Trophoblast cell (in vitro differentiated cells and primary cell): Measurements from ENCODE around the gene PTBP3.

Experiments used
- DNase-seq, 2 donors: peaks; one replicate each; pipeline ENCODE4 v3.0.0-alpha.2; 2016
- H2AFZ ChIP-seq: 2 replicates; pipeline ENCODE4 v1.6.1; 2013; ENCODE audit warnings: low read length, moderate library complexity, mild to moderate bottlenecking; ENCODE audit not compliant: insufficient read depth, poor library complexity
- H2AK5ac ChIP-seq: 2 replicates; pipeline ENCODE4 v1.6.1; 2013; ENCODE audit warnings: mild to moderate bottlenecking, low read length
- H2BK120ac ChIP-seq: 2 replicates; pipeline ENCODE4 v1.6.1; 2013; ENCODE audit warnings: low read length, mild to moderate bottlenecking, moderate library complexity; ENCODE audit not compliant: insufficient read depth, poor library complexity
- H2BK12ac ChIP-seq: 2 replicates; pipeline ENCODE4 v1.6.1; 2013; ENCODE audit warnings: mild to moderate bottlenecking, low read length, moderate library complexity
- H2BK5ac ChIP-seq: 2 replicates; pipeline ENCODE4 v1.6.1; 2013; ENCODE audit warnings: low read length, low read depth, moderate library complexity, mild to moderate bottlenecking; ENCODE audit not compliant: poor library complexity
- H3K14ac ChIP-seq: 2 replicates; pipeline ENCODE4 v1.6.1; 2013; ENCODE audit warnings: mild to moderate bottlenecking, low read length
- H3K18ac ChIP-seq: 2 replicates; pipeline ENCODE4 v1.6.1; 2013; ENCODE audit warnings: mild to moderate bottlenecking, low read length
- H3K23ac ChIP-seq: 2 replicates; pipeline ENCODE4 v1.6.1; 2013; ENCODE audit warnings: low read length
- H3K27ac ChIP-seq: 2 replicates; pipeline ENCODE4 v1.5.1; 2013; ENCODE audit warnings: low read depth, mild to moderate bottlenecking, inconsistent platforms, low read length, moderate library complexity
- H3K27me3 ChIP-seq: 2 replicates; pipeline ENCODE4 v1.6.1; 2013; ENCODE audit warnings: inconsistent platforms, mild to moderate bottlenecking, low read length, moderate library complexity; ENCODE audit not compliant: insufficient read depth
- H3K36me3 ChIP-seq, 2 experiments: 1 replicate in 1 of 2; 2 replicates in 1 of 2; pipeline ENCODE4 v1.6.1; 2013; ENCODE audit warnings: low read length in 2 of 2, mild to moderate bottlenecking in 2 of 2, moderate library complexity in 1 of 2; ENCODE audit not compliant: insufficient read depth in 2 of 2, control insufficient read depth in 1 of 2
- H3K4ac ChIP-seq: 2 replicates; pipeline ENCODE4 v1.6.1; 2013; ENCODE audit warnings: low read depth, mild to moderate bottlenecking, low read length, moderate library complexity
- H3K4me1 ChIP-seq, 2 experiments: 1 replicate in 1 of 2; 2 replicates in 1 of 2; pipeline ENCODE4 v1.6.1; 2013; ENCODE audit warnings: low read length in 2 of 2, mild to moderate bottlenecking in 2 of 2, moderate library complexity in 1 of 2; ENCODE audit not compliant: insufficient read depth in 2 of 2, control insufficient read depth in 1 of 2
- H3K4me2 ChIP-seq: 2 replicates; pipeline ENCODE4 v1.6.1; 2013; ENCODE audit warnings: inconsistent platforms, mild to moderate bottlenecking, low read length, moderate library complexity
- H3K4me3 ChIP-seq: 2 replicates; pipeline ENCODE4 v1.5.1; 2013; ENCODE audit warnings: mild to moderate bottlenecking, low read depth, low read length, inconsistent platforms
- H3K79me1 ChIP-seq: one replicate; pipeline ENCODE4 v1.6.1; 2013; ENCODE audit warnings: low read length
- H3K79me2 ChIP-seq: 2 replicates; pipeline ENCODE4 v1.6.1; 2013; ENCODE audit warnings: low read length, mild to moderate bottlenecking; ENCODE audit not compliant: control insufficient read depth, insufficient read depth, poor library complexity
- H3K9ac ChIP-seq: 2 replicates; pipeline ENCODE4 v1.6.1; 2013; ENCODE audit warnings: mild to moderate bottlenecking, low read length
- H3K9me3 ChIP-seq: 2 replicates; pipeline ENCODE4 v1.6.1; 2013; ENCODE audit warnings: low read depth, mild to moderate bottlenecking, control low read depth, inconsistent platforms, low read length; ENCODE audit not compliant: insufficient read depth
- H4K12ac ChIP-seq: 2 replicates; pipeline ENCODE4 v1.6.1; 2013; ENCODE audit warnings: low read depth, mild to moderate bottlenecking, low read length, moderate library complexity
- H4K8ac ChIP-seq: 2 replicates; pipeline ENCODE4 v1.6.1; 2013; ENCODE audit warnings: low read depth, mild to moderate bottlenecking, low read length, moderate library complexity
- H4K91ac ChIP-seq: one replicate; pipeline ENCODE4 v1.6.1; 2013; ENCODE audit warnings: low read depth, mild to moderate bottlenecking, low read length, moderate library complexity
- WGBS: extraction: QIAGEN DNeasy Blood & Tissue Kit; methylation state at CpG from one replicate; pipeline ENCODE4 v1.1.7; 2013; ENCODE audit warnings: missing lambda C conversion rate; ENCODE audit not compliant: insufficient read length, insufficient coverage; ENCODE audit errors: extremely low coverage; 5-methylcytosine and 5-hydroxymethylcytosine counted together

The PTBP3 gene

GRCh38 chr9:112315331-112316257, 17.8 kb downstream of the PTBP3 start:
- Histone ChIP-seq H3K27me3 (no peaks in the 10 kb centered on the region), H4K8ac (no peak overlapping the region), H2BK5ac (no peak overlapping the region), H3K4me2 (no peak overlapping the region), H3K36me3 (peaks cover 0 to 3% of the 10 kb centered on the region in 2 experiments), H3K4me1 (peaks cover 0 to 2% of the 10 kb centered on the region in 2 experiments), H2BK12ac (no peak overlapping the region), H4K12ac (no peak overlapping the region), H3K9me3 (no peaks in the 10 kb centered on the region), H3K4ac (peak overlapping the region; percentile 90), H2AK5ac (no peak overlapping the region), H2AFZ (no peak overlapping the region), H3K79me2 (peaks cover 21% of the 10 kb centered on the region), H3K4me3 (no peak overlapping the region), H4K91ac (no peak overlapping the region), H3K9ac (no peak overlapping the region), H3K27ac (no peak overlapping the region), H3K23ac (no peak overlapping the region), H3K79me1 (no peaks in the 10 kb centered on the region), H3K18ac (no peak overlapping the region), H2BK120ac (no peak overlapping the region), H3K14ac (no peak overlapping the region)
- DNase-seq, result no peak
- WGBS, result no CpG with 5 or more reads among the region's 3 CpGs

- Histone ChIP-seq H4K12ac (no peak overlapping the region), H3K4ac (peak overlapping the region; percentile 72), H3K27me3 (no peaks in the 10 kb centered on the region), H3K14ac (no peak overlapping the region), H2AK5ac (no peak overlapping the region), H3K79me1 (no peaks in the 10 kb centered on the region), H3K4me3 (no peak overlapping the region), H2BK120ac (no peak overlapping the region), H3K9me3 (no peaks in the 10 kb centered on the region), H2BK12ac (no peak overlapping the region), H2BK5ac (no peak overlapping the region), H3K36me3 (peaks cover 2 to 3% of the 10 kb centered on the region in 2 experiments), H3K4me1 (peaks cover 0 to 2% of the 10 kb centered on the region in 2 experiments), H4K91ac (no peak overlapping the region), H3K4me2 (no peak overlapping the region), H3K18ac (no peak overlapping the region), H2AFZ (no peak overlapping the region), H3K79me2 (peaks cover 15% of the 10 kb centered on the region), H4K8ac (no peak overlapping the region), H3K9ac (no peak overlapping the region), H3K27ac (no peak overlapping the region), H3K23ac (no peak overlapping the region)
- DNase-seq, result no peak
- no CpG with 5 or more reads among the region's 7 CpGs for WGBS
Observed at GRCh38 chr9:112312139-112312538, 21.3 kb downstream of the PTBP3 start.

GRCh38 chr9:112311497-112311896, 21.9 kb downstream of the PTBP3 start:
- no CpG with 5 or more reads among the region's 3 CpGs for WGBS
- no peak overlapping the region for H3K9ac ChIP-seq
- peaks cover 2 to 5% of the 10 kb centered on the region in 2 experiments for H3K36me3 ChIP-seq
- H3K4me3 ChIP-seq, result no peak overlapping the region
- no peak overlapping the region for H4K8ac ChIP-seq
- no peak overlapping the region for H2AK5ac ChIP-seq
- peak overlapping the region; percentile 49 for H3K4ac ChIP-seq
- no peak overlapping the region for H4K91ac ChIP-seq
- peak overlapping the region; percentile 81 for H3K23ac ChIP-seq
- H2AFZ ChIP-seq, result no peak overlapping the region
- no peak overlapping the region for H2BK12ac ChIP-seq
- no peak overlapping the region for H2BK5ac ChIP-seq
- DNase-seq, result no peak
- peaks cover 13% of the 10 kb centered on the region for H3K79me2 ChIP-seq
- H3K18ac ChIP-seq, result no peak overlapping the region
- H3K27me3 ChIP-seq, result no peaks in the 10 kb centered on the region
- no peaks in the 10 kb centered on the region for H3K79me1 ChIP-seq
- no peak overlapping the region for H3K14ac ChIP-seq
- peaks cover 0 to 2% of the 10 kb centered on the region in 2 experiments for H3K4me1 ChIP-seq
- H4K12ac ChIP-seq, result no peak overlapping the region
- no peak overlapping the region for H3K4me2 ChIP-seq
- no peaks in the 10 kb centered on the region for H3K9me3 ChIP-seq
- no peak overlapping the region for H3K27ac ChIP-seq
- no peak overlapping the region for H2BK120ac ChIP-seq

GRCh38 chr9:112310826-112311225, 22.6 kb downstream of the PTBP3 start:
- Histone ChIP-seq H2BK12ac (no peak overlapping the region), H3K27me3 (no peaks in the 10 kb centered on the region), H4K91ac (no peak overlapping the region), H3K79me2 (peaks cover 10% of the 10 kb centered on the region), H2BK5ac (no peak overlapping the region), H3K27ac (no peak overlapping the region), H3K36me3 (peaks cover 2 to 5% of the 10 kb centered on the region in 2 experiments), H3K18ac (no peak overlapping the region), H2AFZ (no peak overlapping the region), H3K9me3 (no peaks in the 10 kb centered on the region), H3K9ac (no peak overlapping the region), H3K4ac (no peak overlapping the region), H4K12ac (no peak overlapping the region), H3K79me1 (no peaks in the 10 kb centered on the region), H3K14ac (no peak overlapping the region), H2BK120ac (no peak overlapping the region), H3K4me3 (no peak overlapping the region), H4K8ac (no peak overlapping the region), H3K4me2 (no peak overlapping the region), H3K23ac (no peak overlapping the region), H2AK5ac (no peak overlapping the region), H3K4me1 (no peaks in the 10 kb centered on the region)
- peak in 1 of 2 donors; percentile 79 for DNase-seq
- no CpG with 5 or more reads among the region's 4 CpGs for WGBS
